Trophoblast cell (in vitro differentiated cells and primary cell): Measurements from ENCODE around the gene FIZ1.
A peak's percentile ranks its signal among the peaks of the same experiment; 100 is the strongest.

Source experiments
- DNase-seq, 2 donors: peaks; one replicate each; pipeline ENCODE4 v3.0.0-alpha.2; 2016
- H2AFZ ChIP-seq: 2 replicates; pipeline ENCODE4 v1.6.1; 2013; ENCODE audit warnings: low read length, moderate library complexity, mild to moderate bottlenecking; ENCODE audit not compliant: insufficient read depth, poor library complexity
- H2AK5ac ChIP-seq: 2 replicates; pipeline ENCODE4 v1.6.1; 2013; ENCODE audit warnings: mild to moderate bottlenecking, low read length
- H2BK120ac ChIP-seq: 2 replicates; pipeline ENCODE4 v1.6.1; 2013; ENCODE audit warnings: low read length, mild to moderate bottlenecking, moderate library complexity; ENCODE audit not compliant: insufficient read depth, poor library complexity
- H2BK12ac ChIP-seq: 2 replicates; pipeline ENCODE4 v1.6.1; 2013; ENCODE audit warnings: mild to moderate bottlenecking, low read length, moderate library complexity
- H2BK5ac ChIP-seq: 2 replicates; pipeline ENCODE4 v1.6.1; 2013; ENCODE audit warnings: low read length, low read depth, moderate library complexity, mild to moderate bottlenecking; ENCODE audit not compliant: poor library complexity
- H3K14ac ChIP-seq: 2 replicates; pipeline ENCODE4 v1.6.1; 2013; ENCODE audit warnings: mild to moderate bottlenecking, low read length
- H3K18ac ChIP-seq: 2 replicates; pipeline ENCODE4 v1.6.1; 2013; ENCODE audit warnings: mild to moderate bottlenecking, low read length
- H3K23ac ChIP-seq: 2 replicates; pipeline ENCODE4 v1.6.1; 2013; ENCODE audit warnings: low read length
- H3K27ac ChIP-seq: 2 replicates; pipeline ENCODE4 v1.5.1; 2013; ENCODE audit warnings: low read depth, mild to moderate bottlenecking, inconsistent platforms, low read length, moderate library complexity
- H3K27me3 ChIP-seq: 2 replicates; pipeline ENCODE4 v1.6.1; 2013; ENCODE audit warnings: inconsistent platforms, mild to moderate bottlenecking, low read length, moderate library complexity; ENCODE audit not compliant: insufficient read depth
- H3K36me3 ChIP-seq, 2 experiments: 1 replicate in 1 of 2; 2 replicates in 1 of 2; pipeline ENCODE4 v1.6.1; 2013; ENCODE audit warnings: low read length in 2 of 2, mild to moderate bottlenecking in 2 of 2, moderate library complexity in 1 of 2; ENCODE audit not compliant: insufficient read depth in 2 of 2, control insufficient read depth in 1 of 2
- H3K4ac ChIP-seq: 2 replicates; pipeline ENCODE4 v1.6.1; 2013; ENCODE audit warnings: low read depth, mild to moderate bottlenecking, low read length, moderate library complexity
- H3K4me1 ChIP-seq, 2 experiments: 1 replicate in 1 of 2; 2 replicates in 1 of 2; pipeline ENCODE4 v1.6.1; 2013; ENCODE audit warnings: low read length in 2 of 2, mild to moderate bottlenecking in 2 of 2, moderate library complexity in 1 of 2; ENCODE audit not compliant: insufficient read depth in 2 of 2, control insufficient read depth in 1 of 2
- H3K4me2 ChIP-seq: 2 replicates; pipeline ENCODE4 v1.6.1; 2013; ENCODE audit warnings: inconsistent platforms, mild to moderate bottlenecking, low read length, moderate library complexity
- H3K4me3 ChIP-seq: 2 replicates; pipeline ENCODE4 v1.5.1; 2013; ENCODE audit warnings: mild to moderate bottlenecking, low read depth, low read length, inconsistent platforms
- H3K79me1 ChIP-seq: one replicate; pipeline ENCODE4 v1.6.1; 2013; ENCODE audit warnings: low read length
- H3K79me2 ChIP-seq: 2 replicates; pipeline ENCODE4 v1.6.1; 2013; ENCODE audit warnings: low read length, mild to moderate bottlenecking; ENCODE audit not compliant: control insufficient read depth, insufficient read depth, poor library complexity
- H3K9ac ChIP-seq: 2 replicates; pipeline ENCODE4 v1.6.1; 2013; ENCODE audit warnings: mild to moderate bottlenecking, low read length
- H3K9me3 ChIP-seq: 2 replicates; pipeline ENCODE4 v1.6.1; 2013; ENCODE audit warnings: low read depth, mild to moderate bottlenecking, control low read depth, inconsistent platforms, low read length; ENCODE audit not compliant: insufficient read depth
- H4K12ac ChIP-seq: 2 replicates; pipeline ENCODE4 v1.6.1; 2013; ENCODE audit warnings: low read depth, mild to moderate bottlenecking, low read length, moderate library complexity
- H4K8ac ChIP-seq: 2 replicates; pipeline ENCODE4 v1.6.1; 2013; ENCODE audit warnings: low read depth, mild to moderate bottlenecking, low read length, moderate library complexity
- H4K91ac ChIP-seq: one replicate; pipeline ENCODE4 v1.6.1; 2013; ENCODE audit warnings: low read depth, mild to moderate bottlenecking, low read length, moderate library complexity
- WGBS: extraction: QIAGEN DNeasy Blood & Tissue Kit; methylation state at CpG from one replicate; pipeline ENCODE4 v1.1.7; 2013; ENCODE audit warnings: missing lambda C conversion rate; ENCODE audit not compliant: insufficient read length, insufficient coverage; ENCODE audit errors: extremely low coverage; 5-methylcytosine and 5-hydroxymethylcytosine counted together

Gene FIZ1

GRCh38 chr19:55581823-55582223 lies 17.5 kb downstream of the FIZ1 start:
- Histone ChIP-seq H3K36me3 (peaks cover 23 to 25% of the 10 kb centered on the region in 2 experiments), H3K14ac (no peak overlapping the region), H4K91ac (no peak overlapping the region), H4K12ac (no peak overlapping the region), H2BK12ac (no peak overlapping the region), H3K9me3 (peaks cover 2% of the 10 kb centered on the region), H3K79me2 (peaks cover 13% of the 10 kb centered on the region), H2AK5ac (no peak overlapping the region), H3K23ac (no peak overlapping the region), H3K4me2 (no peak overlapping the region), H3K9ac (no peak overlapping the region), H3K27ac (no peak overlapping the region), H2BK5ac (no peak overlapping the region), H2BK120ac (no peak overlapping the region), H4K8ac (no peak overlapping the region), H3K4me3 (no peak overlapping the region), H3K4me1 (peaks cover 8 to 17% of the 10 kb centered on the region in 2 experiments), H2AFZ (no peak overlapping the region), H3K79me1 (peaks cover 22% of the 10 kb centered on the region), H3K18ac (no peak overlapping the region), H3K27me3 (no peaks in the 10 kb centered on the region), H3K4ac (no peak overlapping the region)
- peak in 1 of 2 donors; percentile 61 for DNase-seq
- WGBS, result no CpG with 5 or more reads among the region's 6 CpGs

GRCh38 chr19:55581145-55581822 lies 18.0 kb downstream of the FIZ1 start:
- Histone ChIP-seq H2AK5ac (peak overlapping the region; percentile 58), H3K4ac (no peak overlapping the region), H3K4me1 (peaks cover 5 to 13% of the 10 kb centered on the region in 2 experiments), H3K27ac (peak overlapping the region; percentile 11), H2BK120ac (peak overlapping the region; percentile 20), H3K4me3 (peak overlapping the region; percentile 59), H4K12ac (peak overlapping the region; percentile 86), H3K27me3 (no peaks in the 10 kb centered on the region), H3K79me2 (peaks cover 13% of the 10 kb centered on the region), H3K36me3 (peaks cover 25 to 26% of the 10 kb centered on the region in 2 experiments), H3K23ac (no peak overlapping the region), H4K8ac (peak overlapping the region; percentile 93), H3K18ac (peak overlapping the region; percentile 67), H3K9me3 (peaks cover 2% of the 10 kb centered on the region), H3K79me1 (peaks cover 19% of the 10 kb centered on the region), H2BK5ac (peak overlapping the region; percentile 70), H3K14ac (peak overlapping the region; percentile 61), H3K9ac (peak overlapping the region; percentile 18), H2AFZ (peak overlapping the region; percentile 61), H4K91ac (peak overlapping the region; percentile 78), H3K4me2 (peak overlapping the region; percentile 72), H2BK12ac (no peak overlapping the region)
- peak in 1 of 2 donors; percentile 8 for DNase-seq
- WGBS, result no CpG with 5 or more reads among the region's 12 CpGs

GRCh38 chr19:55580628-55581144 lies 18.6 kb downstream of the FIZ1 start, which contains the start of gene ZNF579:
Gene ZNF579, minus strand, starts transcription at chr19:55580848. Its CDS starts 1,209 bp downstream, at chr19:55579639.
- Histone ChIP-seq H2AFZ (peak within 1 kb of the TSS; percentile 68), H3K9me3 (peaks cover 2% of the 10 kb centered on the region), H3K4me3 (peak within 1 kb of the TSS; percentile 92), H3K18ac (peak within 1 kb of the TSS; percentile 96), H2BK5ac (peak within 1 kb of the TSS; percentile 86), H4K91ac (peak within 1 kb of the TSS; percentile 96), H3K9ac (peak within 1 kb of the TSS; percentile 98), H4K8ac (peak within 1 kb of the TSS; percentile 94), H3K79me2 (peaks cover 13% of the 10 kb centered on the region), H3K79me1 (peaks cover 16% of the 10 kb centered on the region), H3K4me2 (peak within 1 kb of the TSS; percentile 81), H2AK5ac (peak within 1 kb of the TSS; percentile 97), H3K4me1 (peaks cover 5 to 9% of the 10 kb centered on the region in 2 experiments), H3K27ac (peak within 1 kb of the TSS; percentile 94), H3K27me3 (no peaks in the 10 kb centered on the region), H3K23ac (no peak within 1 kb of the TSS), H2BK120ac (peak within 1 kb of the TSS; percentile 65), H4K12ac (peak within 1 kb of the TSS; percentile 86), H2BK12ac (no peak within 1 kb of the TSS), H3K14ac (peak within 1 kb of the TSS; percentile 91), H3K36me3 (peaks cover 25 to 26% of the 10 kb centered on the region in 2 experiments), H3K4ac (peak within 1 kb of the TSS; percentile 84)
- peak in 1 of 2 donors; percentile 19 for DNase-seq
- no CpG with 5 or more reads among the region's 24 CpGs for WGBS

GRCh38 chr19:55579766-55580621 lies 19.3 kb downstream of the FIZ1 start:
- Histone ChIP-seq H2BK12ac (no peak overlapping the region), H4K12ac (peak overlapping the region; percentile 71), H3K27ac (peak overlapping the region; percentile 94), H3K4me1 (peaks cover 3 to 7% of the 10 kb centered on the region in 2 experiments), H3K9ac (peak overlapping the region; percentile 98), H3K14ac (peak overlapping the region; percentile 91), H3K27me3 (no peaks in the 10 kb centered on the region), H3K36me3 (peaks cover 25 to 26% of the 10 kb centered on the region in 2 experiments), H4K91ac (peak overlapping the region; percentile 96), H2AK5ac (peak overlapping the region; percentile 97), H3K4me3 (peak overlapping the region; percentile 92), H3K4me2 (peak overlapping the region; percentile 81), H3K23ac (no peak overlapping the region), H4K8ac (peak overlapping the region; percentile 94), H3K9me3 (peaks cover 2% of the 10 kb centered on the region), H2BK5ac (peak overlapping the region; percentile 86), H3K4ac (peak overlapping the region; percentile 84), H3K79me1 (peaks cover 13% of the 10 kb centered on the region), H2BK120ac (peak overlapping the region; percentile 65), H2AFZ (peak overlapping the region; percentile 68), H3K18ac (peak overlapping the region; percentile 96), H3K79me2 (peaks cover 11% of the 10 kb centered on the region)
- DNase-seq, result no peak
- WGBS, result no CpG with 5 or more reads among the region's 20 CpGs
